ENCODE data around the gene MAMDC4.

- TF ChIP-seq CTCF (IDR thresholded peaks at IDR 0.05; ENCODE audit: poor library complexity) = no peak
- no peak for TF ChIP-seq EZH2 (IDR thresholded peaks at IDR 0.05; ENCODE audit: borderline replicate concordance)
- TF ChIP-seq EZH2phosphoT487 (IDR thresholded peaks at IDR 0.05; ENCODE audit: low read depth, severe bottlenecking, unreplicated experiment) = no peak
These were observed 25.2 kb upstream of the MAMDC4 start for GRCh38 chr9:136826703-136827582.
